ENCODE measurements around the gene NT5C1B. TPM values are rescaled to one million over a fixed set of nuclear protein-coding genes. Genes with fewer than 3 reads are reported as not detected.

Gene NT5C1B
- total and polyA plus RNA-seq, 4 experiments from 2014 or later = 0.45 to 0.47 TPM; not detected in 2

GRCh38 chr2:18626256-18626668 is 36.9 kb upstream of the NT5C1B start:
- no peaks in the 10 kb centered on the region for H3K9me3 ChIP-seq (ENCODE audit: control insufficient read depth in 1 of 2, low read length in 2 of 2)
- H3K27ac ChIP-seq (ENCODE audit: low read depth, low read length) = no peak overlapping the region
- H3K27ac Mint-ChIP-seq = no peak overlapping the region
- CTCF ChIA-PET (ENCODE audit: partially characterized antibody) = no interaction called here
- no peaks in the 10 kb centered on the region for H3K36me3 ChIP-seq (ENCODE audit: insufficient read depth, low read length)
- H3K4me1 Mint-ChIP-seq = peaks cover 0 to 1% (median 0%) of the 10 kb centered on the region in 4 donors
- POLR2A ChIA-PET (ENCODE audit: partially characterized antibody) = no interaction called here
- no peaks in the 10 kb centered on the region for H3K4me1 ChIP-seq (ENCODE audit: insufficient read depth, low read length)
- no peaks in the 10 kb centered on the region for H3K27me3 ChIP-seq (ENCODE audit: insufficient read depth, low read length)
- no peaks in the 10 kb centered on the region for H3K27me3 Mint-ChIP-seq
- peaks cover 2 to 11% (median 8%) of the 10 kb centered on the region in 8 donors for H3K9me3 Mint-ChIP-seq
- no peak for DNase-seq
- no peak overlapping the region for H3K4me3 ChIP-seq (ENCODE audit: low read length in 2 of 2)
- H3K4me3 Mint-ChIP-seq = no peak overlapping the region
- H3K36me3 Mint-ChIP-seq = peaks cover 11 to 25% of the 10 kb centered on the region in 2 donors
- intact Hi-C loops (cut with micrococcal nuclease) = no loop called here

DNA sequence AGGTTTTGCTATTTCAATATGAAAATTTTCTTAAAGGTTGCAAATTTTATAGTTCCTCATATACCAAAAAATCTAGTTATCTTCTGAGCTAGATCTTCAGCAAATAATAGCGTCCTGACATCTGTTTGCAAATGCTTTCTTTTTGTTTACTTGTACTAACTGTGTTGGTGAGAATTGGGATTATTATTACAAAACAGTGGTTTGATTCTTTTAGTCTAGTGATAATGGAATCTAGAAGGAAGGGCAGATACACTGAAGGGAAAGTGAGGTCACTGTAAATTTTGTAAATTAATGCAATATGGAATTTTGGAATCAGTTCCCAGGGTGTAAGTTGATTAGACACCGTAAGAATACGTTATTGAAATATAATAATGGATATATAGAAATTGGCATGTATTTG is 36.2 kb upstream of the NT5C1B start:
- H3K9me3 Mint-ChIP-seq = peaks cover 0 to 4% (median 2%) of the 10 kb centered on the region in 8 donors
- intact Hi-C loops (cut with micrococcal nuclease) = no loop called here
- DNase-seq = no peak
- H3K27ac ChIP-seq (ENCODE audit: low read depth, low read length) = no peak overlapping the region
- no peaks in the 10 kb centered on the region for H3K9me3 ChIP-seq (ENCODE audit: control insufficient read depth in 1 of 2, low read length in 2 of 2)
- H3K27me3 Mint-ChIP-seq = no peaks in the 10 kb centered on the region
- no peak overlapping the region for H3K4me3 ChIP-seq (ENCODE audit: low read length in 2 of 2)
- ChIA-PET CTCF (ENCODE audit: partially characterized antibody) (no interaction called here), POLR2A (ENCODE audit: partially characterized antibody) (no interaction called here)
- H3K4me1 ChIP-seq (ENCODE audit: insufficient read depth, low read length) = no peaks in the 10 kb centered on the region
- peaks cover 4 to 18% of the 10 kb centered on the region in 2 donors for H3K36me3 Mint-ChIP-seq
- no peak overlapping the region for H3K4me3 Mint-ChIP-seq
- no peak overlapping the region for H3K27ac Mint-ChIP-seq
- H3K36me3 ChIP-seq (ENCODE audit: insufficient read depth, low read length) = no peaks in the 10 kb centered on the region
- no peaks in the 10 kb centered on the region for H3K27me3 ChIP-seq (ENCODE audit: insufficient read depth, low read length)
- H3K4me1 Mint-ChIP-seq = peaks cover 0 to 1% (median 0%) of the 10 kb centered on the region in 4 donors

DNA sequence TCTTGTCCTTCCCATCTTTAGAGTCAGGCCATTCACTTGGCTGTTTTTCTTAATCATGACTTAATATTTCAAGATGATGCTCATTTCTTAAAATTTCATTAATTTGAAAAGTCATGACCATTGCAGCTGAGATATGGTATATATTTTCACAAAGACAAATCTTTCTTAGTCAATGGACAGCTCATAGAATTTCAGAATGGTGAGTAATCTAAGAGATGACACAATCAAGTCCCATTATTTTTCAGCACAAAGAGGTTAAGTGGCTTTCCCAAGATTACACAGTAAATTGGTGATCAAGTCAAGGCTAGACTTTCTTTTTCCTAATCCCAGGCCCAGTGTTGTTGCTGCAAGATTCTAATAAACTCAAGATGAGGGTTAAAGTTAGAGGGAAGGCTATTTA is 34.4 kb upstream of the NT5C1B start:
- POLR2A ChIA-PET (ENCODE audit: partially characterized antibody) = no interaction called here
- peaks cover 0 to 7% (median 0%) of the 10 kb centered on the region in 8 donors for H3K9me3 Mint-ChIP-seq

GRCh38 chr2:18620867-18621632 is 31.7 kb upstream of the NT5C1B start:
- no peaks in the 10 kb centered on the region for H3K9me3 ChIP-seq (ENCODE audit: control insufficient read depth in 1 of 2, low read length in 2 of 2)
- Mint-ChIP-seq H3K27me3 (no peaks in the 10 kb centered on the region), H3K36me3 (peaks cover 0 to 25% of the 10 kb centered on the region in 2 donors), H3K27ac (no peak overlapping the region), H3K4me1 (no peaks in the 10 kb centered on the region), H3K9me3 (peaks cover 0 to 10% (median 6%) of the 10 kb centered on the region in 8 donors), H3K4me3 (no peak overlapping the region)
- H3K4me1 ChIP-seq (ENCODE audit: insufficient read depth, low read length) = no peaks in the 10 kb centered on the region
- no peaks in the 10 kb centered on the region for H3K36me3 ChIP-seq (ENCODE audit: insufficient read depth, low read length)
- POLR2A ChIA-PET (ENCODE audit: partially characterized antibody) = no interaction called here
- DNase-seq = no peak
- intact Hi-C loops (cut with micrococcal nuclease) = no loop called here
- H3K27ac ChIP-seq (ENCODE audit: low read depth, low read length) = no peak overlapping the region
- CTCF ChIA-PET (ENCODE audit: partially characterized antibody) = no interaction called here
- H3K4me3 ChIP-seq (ENCODE audit: low read length in 2 of 2) = no peak overlapping the region
- no peaks in the 10 kb centered on the region for H3K27me3 ChIP-seq (ENCODE audit: insufficient read depth, low read length)

More for the DNA sequence above, 34.4 kb upstream of the NT5C1B start:
- H3K27me3 ChIP-seq (ENCODE audit: insufficient read depth, low read length) = no peaks in the 10 kb centered on the region
- H3K4me3 Mint-ChIP-seq = no peak overlapping the region
- no peaks in the 10 kb centered on the region for H3K4me1 ChIP-seq (ENCODE audit: insufficient read depth, low read length)
- no peaks in the 10 kb centered on the region for H3K27me3 Mint-ChIP-seq
- CTCF ChIA-PET (ENCODE audit: partially characterized antibody) = no interaction called here
- H3K27ac Mint-ChIP-seq = no peak overlapping the region
- peaks cover 0 to 1% (median 0%) of the 10 kb centered on the region in 4 donors for H3K4me1 Mint-ChIP-seq
- DNase-seq = no peak
- H3K27ac ChIP-seq (ENCODE audit: low read depth, low read length) = no peak overlapping the region
- no peak overlapping the region for H3K4me3 ChIP-seq (ENCODE audit: low read length in 2 of 2)
- H3K9me3 ChIP-seq (ENCODE audit: control insufficient read depth in 1 of 2, low read length in 2 of 2) = no peaks in the 10 kb centered on the region
- peaks cover 0 to 20% of the 10 kb centered on the region in 2 donors for H3K36me3 Mint-ChIP-seq
- H3K36me3 ChIP-seq (ENCODE audit: insufficient read depth, low read length) = no peaks in the 10 kb centered on the region
- intact Hi-C loops (cut with micrococcal nuclease) = no loop called here

DNA sequence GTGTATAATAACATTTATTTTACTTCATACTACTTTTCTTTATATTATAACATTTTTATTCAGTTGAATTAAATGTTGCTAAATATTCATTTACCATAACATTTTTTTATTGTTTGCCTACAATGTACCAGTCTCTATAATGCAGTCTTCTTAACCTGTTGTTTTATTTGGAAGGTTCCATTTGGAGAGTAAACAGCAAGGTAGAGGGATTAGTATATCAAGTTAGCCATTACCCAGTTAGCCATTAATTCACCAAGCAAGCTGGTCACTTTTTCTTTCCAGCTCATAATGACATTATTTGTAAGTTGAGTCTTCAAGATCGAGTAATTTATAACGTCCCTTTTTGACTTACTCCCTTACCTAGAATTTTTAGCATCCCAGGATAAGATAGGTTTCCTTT is 29.7 kb upstream of the NT5C1B start:
- Mint-ChIP-seq H3K27ac (no peak overlapping the region), H3K9me3 (peaks cover 0 to 18% (median 7%) of the 10 kb centered on the region in 8 donors), H3K4me3 (no peak overlapping the region), H3K27me3 (no peaks in the 10 kb centered on the region), H3K4me1 (no peaks in the 10 kb centered on the region), H3K36me3 (peaks cover 2 to 36% of the 10 kb centered on the region in 2 donors)
- H3K9me3 ChIP-seq (ENCODE audit: control insufficient read depth in 1 of 2, low read length in 2 of 2) = no peaks in the 10 kb centered on the region
- H3K36me3 ChIP-seq (ENCODE audit: insufficient read depth, low read length) = no peaks in the 10 kb centered on the region
- POLR2A ChIA-PET (ENCODE audit: partially characterized antibody) = no interaction called here
- H3K4me1 ChIP-seq (ENCODE audit: insufficient read depth, low read length) = no peaks in the 10 kb centered on the region
- H3K27ac ChIP-seq (ENCODE audit: low read depth, low read length) = no peak overlapping the region
- H3K27me3 ChIP-seq (ENCODE audit: insufficient read depth, low read length) = no peaks in the 10 kb centered on the region
- no peak overlapping the region for H3K4me3 ChIP-seq (ENCODE audit: low read length in 2 of 2)
- DNase-seq = no peak
- CTCF ChIA-PET (ENCODE audit: partially characterized antibody) = no interaction called here
- intact Hi-C loops (cut with micrococcal nuclease) = no loop called here

DNA sequence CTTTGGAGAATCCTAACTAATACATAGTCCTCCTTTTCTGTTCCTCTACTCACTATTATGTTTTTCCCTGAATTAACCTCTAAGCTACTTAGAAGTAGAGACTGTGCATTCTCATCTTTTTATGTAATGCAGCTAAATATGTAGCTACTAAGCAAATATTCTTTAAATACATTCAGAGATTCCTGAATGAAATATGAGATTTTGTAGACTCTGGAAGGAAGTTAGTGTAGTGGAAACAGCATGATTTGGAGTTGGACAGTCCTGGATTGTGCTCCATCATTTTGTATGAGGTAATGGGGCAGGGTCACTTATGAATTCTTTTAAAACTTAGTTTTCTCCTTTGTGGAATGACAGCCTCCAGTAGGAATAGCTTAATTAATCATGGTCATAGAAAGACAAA is 24.7 kb upstream of the NT5C1B start:
- Mint-ChIP-seq H3K4me1 (no peaks in the 10 kb centered on the region), H3K4me3 (no peak overlapping the region), H3K27ac (no peak overlapping the region), H3K9me3 (peaks cover 0 to 14% (median 6%) of the 10 kb centered on the region in 8 donors), H3K27me3 (no peaks in the 10 kb centered on the region), H3K36me3 (peaks cover 2 to 32% of the 10 kb centered on the region in 2 donors)
- POLR2A ChIA-PET (ENCODE audit: partially characterized antibody) = no interaction called here
- Histone ChIP-seq H3K27me3 (ENCODE audit: insufficient read depth, low read length) (no peaks in the 10 kb centered on the region), H3K4me1 (ENCODE audit: insufficient read depth, low read length) (no peaks in the 10 kb centered on the region), H3K9me3 (ENCODE audit: control insufficient read depth in 1 of 2, low read length in 2 of 2) (no peaks in the 10 kb centered on the region), H3K27ac (ENCODE audit: low read depth, low read length) (no peak overlapping the region), H3K4me3 (ENCODE audit: low read length in 2 of 2) (no peak overlapping the region), H3K36me3 (ENCODE audit: insufficient read depth, low read length) (no peaks in the 10 kb centered on the region)
- no peak for DNase-seq
- intact Hi-C loops (cut with micrococcal nuclease) = no loop called here
- CTCF ChIA-PET (ENCODE audit: partially characterized antibody) = interaction anchor here (1.1 kb wide), 1 partner anchor 1247 kb away, joined by 3 read pairs; no protein-coding TSS in a partner anchor

DNA sequence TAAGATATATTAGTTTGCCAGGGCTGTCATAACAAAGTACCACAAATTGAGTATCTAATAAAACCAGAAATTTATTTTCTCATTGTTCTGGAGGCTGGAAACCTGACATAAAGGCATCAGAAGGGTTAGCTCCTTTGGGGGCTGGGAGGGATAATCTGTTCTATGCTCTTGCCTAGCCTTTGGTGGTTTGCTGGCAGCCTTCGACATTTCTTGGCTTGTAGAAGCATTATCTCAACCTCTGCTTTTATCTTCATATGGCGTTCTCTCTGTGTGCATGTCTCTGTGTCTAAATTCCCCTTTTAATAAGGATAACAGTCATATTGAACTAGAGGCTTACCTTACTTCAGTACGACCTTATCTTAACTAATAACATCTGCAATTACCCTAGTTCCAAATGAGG is 22.8 kb upstream of the NT5C1B start:
- H3K27ac Mint-ChIP-seq = no peak overlapping the region
- H3K36me3 ChIP-seq (ENCODE audit: insufficient read depth, low read length) = no peaks in the 10 kb centered on the region
- H3K4me3 ChIP-seq (ENCODE audit: low read length in 2 of 2) = no peak overlapping the region
- H3K36me3 Mint-ChIP-seq = peaks cover 2 to 22% of the 10 kb centered on the region in 2 donors
- intact Hi-C loops (cut with micrococcal nuclease) = no loop called here
- no peaks in the 10 kb centered on the region for H3K27me3 ChIP-seq (ENCODE audit: insufficient read depth, low read length)
- no peaks in the 10 kb centered on the region for H3K27me3 Mint-ChIP-seq
- H3K27ac ChIP-seq (ENCODE audit: low read depth, low read length) = no peak overlapping the region
- ChIA-PET POLR2A (ENCODE audit: partially characterized antibody) (no interaction called here), CTCF (ENCODE audit: partially characterized antibody) (no interaction called here)
- no peak for DNase-seq
- no peaks in the 10 kb centered on the region for H3K4me1 Mint-ChIP-seq
- H3K9me3 Mint-ChIP-seq = peaks cover 0 to 9% (median 1%) of the 10 kb centered on the region in 8 donors
- H3K4me1 ChIP-seq (ENCODE audit: insufficient read depth, low read length) = no peaks in the 10 kb centered on the region
- no peak overlapping the region for H3K4me3 Mint-ChIP-seq
- no peaks in the 10 kb centered on the region for H3K9me3 ChIP-seq (ENCODE audit: control insufficient read depth in 1 of 2, low read length in 2 of 2)

Data from CD4-positive, alpha-beta memory T cell (primary cell).